ENCODE results near the gene PIP5K1B.

DNA sequence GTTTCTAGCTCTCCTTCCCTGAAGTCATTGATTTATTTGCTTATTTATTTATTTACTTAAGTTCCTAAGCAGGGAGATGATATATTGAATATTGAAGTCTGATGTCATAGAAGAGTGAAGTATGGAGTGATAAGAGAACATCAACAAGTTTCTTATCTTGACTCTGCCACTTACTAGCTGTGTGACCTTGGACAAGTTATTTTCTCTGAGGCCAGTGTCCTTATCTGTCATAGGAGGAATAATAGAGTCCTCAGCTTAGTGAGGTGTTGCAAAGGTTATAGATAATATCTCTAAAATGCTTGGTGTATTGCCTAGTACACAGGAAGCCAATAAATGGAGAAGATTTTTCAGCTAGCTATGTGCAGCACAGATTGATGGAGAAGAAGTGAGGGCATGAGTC lies 32.4 kb upstream of the PIP5K1B start:
- TF ChIP-seq, protein P1, sequence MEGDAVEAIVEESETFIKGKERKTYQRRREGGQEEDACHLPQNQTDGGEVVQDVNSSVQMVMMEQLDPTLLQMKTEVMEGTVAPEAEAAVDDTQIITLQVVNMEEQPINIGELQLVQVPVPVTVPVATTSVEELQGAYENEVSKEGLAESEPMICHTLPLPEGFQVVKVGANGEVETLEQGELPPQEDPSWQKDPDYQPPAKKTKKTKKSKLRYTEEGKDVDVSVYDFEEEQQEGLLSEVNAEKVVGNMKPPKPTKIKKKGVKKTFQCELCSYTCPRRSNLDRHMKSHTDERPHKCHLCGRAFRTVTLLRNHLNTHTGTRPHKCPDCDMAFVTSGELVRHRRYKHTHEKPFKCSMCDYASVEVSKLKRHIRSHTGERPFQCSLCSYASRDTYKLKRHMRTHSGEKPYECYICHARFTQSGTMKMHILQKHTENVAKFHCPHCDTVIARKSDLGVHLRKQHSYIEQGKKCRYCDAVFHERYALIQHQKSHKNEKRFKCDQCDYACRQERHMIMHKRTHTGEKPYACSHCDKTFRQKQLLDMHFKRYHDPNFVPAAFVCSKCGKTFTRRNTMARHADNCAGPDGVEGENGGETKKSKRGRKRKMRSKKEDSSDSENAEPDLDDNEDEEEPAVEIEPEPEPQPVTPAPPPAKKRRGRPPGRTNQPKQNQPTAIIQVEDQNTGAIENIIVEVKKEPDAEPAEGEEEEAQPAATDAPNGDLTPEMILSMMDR (conservative IDR thresholded peaks at IDR 0.05; ENCODE audit: low read depth, low read length): no peak
- TF ChIP-seq EZH2 (IDR thresholded peaks at IDR 0.05; ENCODE audit: borderline replicate concordance, low read depth, low read length, poor library complexity, severe bottlenecking): no peak
